ENCODE results near the gene MCM3AP.
"Not testable (repeated sequence)": the region's sequence is repeated elsewhere in the genome, so short reads cannot be mapped to it uniquely, and the experiment has no call there.

Gene MCM3AP

DNA sequence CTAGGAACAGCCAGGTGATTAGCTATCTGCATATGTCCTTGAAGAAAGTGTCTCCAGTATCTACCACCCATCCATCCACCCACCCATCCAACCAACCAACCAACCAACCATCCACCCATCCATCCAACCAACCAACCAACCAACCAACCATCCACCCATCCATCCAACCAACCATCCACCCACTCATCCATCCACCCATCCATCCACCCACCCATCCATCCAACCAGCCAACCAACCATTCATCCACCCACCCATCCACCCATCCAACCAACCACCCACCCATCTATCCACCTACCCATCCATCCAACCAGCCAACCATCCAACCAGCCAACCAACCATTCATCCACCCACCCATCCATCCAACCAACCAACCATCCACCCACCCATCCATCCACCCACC is 26.2 kb upstream of the MCM3AP start:
- no peaks in the 10 kb centered on the region for H3F3A ChIP-seq (ENCODE audit: insufficient read depth, low read length)
- H3K4me3 ChIP-seq (ENCODE audit: low read depth, low read length, poor library complexity, severe bottlenecking), result no peak overlapping the region
- no peaks in the 10 kb centered on the region for H3K27me3 ChIP-seq (ENCODE audit: insufficient read depth, low read length)
- H3K4me2 ChIP-seq (ENCODE audit: low read length), result no peak overlapping the region
- H2AFZ ChIP-seq (ENCODE audit: low read length), result no peak overlapping the region
- H3K9me3 ChIP-seq (ENCODE audit: low read length), result no peaks in the 10 kb centered on the region
- H3K79me2 ChIP-seq (ENCODE audit: insufficient read depth, low read length), result no peaks in the 10 kb centered on the region
- no peaks in the 10 kb centered on the region for H3K9me2 ChIP-seq (ENCODE audit: low read depth, low read length)
- H3K36me3 ChIP-seq (ENCODE audit: insufficient read depth, low read length), result peaks cover 71% of the 10 kb centered on the region
- no peak overlapping the region for H3K27ac ChIP-seq (ENCODE audit: low read depth, low read length, poor library complexity, severe bottlenecking)
- H4K20me1 ChIP-seq (ENCODE audit: insufficient read depth, low read length), result no peaks in the 10 kb centered on the region
- TF ChIP-seq, protein P1, sequence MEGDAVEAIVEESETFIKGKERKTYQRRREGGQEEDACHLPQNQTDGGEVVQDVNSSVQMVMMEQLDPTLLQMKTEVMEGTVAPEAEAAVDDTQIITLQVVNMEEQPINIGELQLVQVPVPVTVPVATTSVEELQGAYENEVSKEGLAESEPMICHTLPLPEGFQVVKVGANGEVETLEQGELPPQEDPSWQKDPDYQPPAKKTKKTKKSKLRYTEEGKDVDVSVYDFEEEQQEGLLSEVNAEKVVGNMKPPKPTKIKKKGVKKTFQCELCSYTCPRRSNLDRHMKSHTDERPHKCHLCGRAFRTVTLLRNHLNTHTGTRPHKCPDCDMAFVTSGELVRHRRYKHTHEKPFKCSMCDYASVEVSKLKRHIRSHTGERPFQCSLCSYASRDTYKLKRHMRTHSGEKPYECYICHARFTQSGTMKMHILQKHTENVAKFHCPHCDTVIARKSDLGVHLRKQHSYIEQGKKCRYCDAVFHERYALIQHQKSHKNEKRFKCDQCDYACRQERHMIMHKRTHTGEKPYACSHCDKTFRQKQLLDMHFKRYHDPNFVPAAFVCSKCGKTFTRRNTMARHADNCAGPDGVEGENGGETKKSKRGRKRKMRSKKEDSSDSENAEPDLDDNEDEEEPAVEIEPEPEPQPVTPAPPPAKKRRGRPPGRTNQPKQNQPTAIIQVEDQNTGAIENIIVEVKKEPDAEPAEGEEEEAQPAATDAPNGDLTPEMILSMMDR (IDR thresholded peaks at IDR 0.05; ENCODE audit: low read length), result no peak
- no peak for TF ChIP-seq EZH2 (IDR thresholded peaks at IDR 0.05; ENCODE audit: borderline replicate concordance, low read length)
- H3K9ac ChIP-seq (ENCODE audit: low read length), result no peak overlapping the region
- no peaks in the 10 kb centered on the region for H3K4me1 ChIP-seq (ENCODE audit: insufficient read depth, low read length, severe bottlenecking)

DNA sequence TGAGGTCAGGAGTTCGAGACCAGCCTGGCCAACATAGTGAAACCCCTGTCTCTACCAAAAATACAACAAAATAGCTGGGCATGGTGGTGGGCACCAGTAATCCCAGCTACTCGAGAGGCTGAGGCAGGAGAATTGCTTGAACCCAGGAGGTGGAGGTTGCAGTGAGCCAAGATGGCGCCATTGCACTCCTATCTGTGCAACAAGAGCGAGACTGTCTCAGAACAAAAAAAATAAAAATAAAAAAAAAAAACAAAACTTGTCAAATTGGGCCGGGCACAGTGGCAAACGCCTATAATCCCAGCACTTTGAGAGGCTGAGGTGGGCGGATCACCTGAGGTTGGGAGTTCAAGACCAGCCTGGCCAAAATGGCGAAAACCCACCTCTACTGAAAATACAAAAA is 24.8 kb upstream of the MCM3AP start:
- H3K36me3 ChIP-seq (ENCODE audit: insufficient read depth, low read length), result peaks cover 66% of the 10 kb centered on the region
- not testable (repeated sequence) for H3K4me2 ChIP-seq (ENCODE audit: low read length)

DNA sequence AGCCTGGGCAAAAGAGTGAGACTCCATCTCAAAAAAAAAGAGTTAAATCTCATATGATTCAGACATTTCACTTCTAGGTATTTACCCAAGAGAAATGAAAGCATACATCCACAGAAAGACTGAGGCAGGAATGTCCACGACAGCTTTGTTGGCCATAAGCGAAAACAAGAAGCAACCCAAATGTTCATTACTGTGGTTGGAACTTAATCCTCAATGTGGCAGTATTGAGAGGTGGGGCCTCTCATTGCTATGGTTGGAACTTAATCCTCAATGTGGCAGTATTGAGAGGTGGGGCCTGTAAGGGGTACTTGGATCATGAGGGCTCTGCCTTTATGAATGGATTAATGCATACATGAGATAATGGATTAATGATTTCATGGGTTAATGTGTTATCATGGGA is 23.0 kb upstream of the MCM3AP start:
- Histone ChIP-seq H2AFZ (ENCODE audit: low read length) (no peak overlapping the region), H4K20me1 (ENCODE audit: insufficient read depth, low read length) (no peaks in the 10 kb centered on the region), H3K4me3 (ENCODE audit: low read depth, low read length, poor library complexity, severe bottlenecking) (no peak overlapping the region), H3K27me3 (ENCODE audit: insufficient read depth, low read length) (no peaks in the 10 kb centered on the region), H3K9me2 (ENCODE audit: low read depth, low read length) (no peaks in the 10 kb centered on the region), H3K36me3 (ENCODE audit: insufficient read depth, low read length) (peaks cover 58% of the 10 kb centered on the region), H3K27ac (ENCODE audit: low read depth, low read length, poor library complexity, severe bottlenecking) (no peak overlapping the region), H3K4me1 (ENCODE audit: insufficient read depth, low read length, severe bottlenecking) (no peaks in the 10 kb centered on the region), H3K9ac (ENCODE audit: low read length) (no peak overlapping the region), H3F3A (ENCODE audit: insufficient read depth, low read length) (no peaks in the 10 kb centered on the region), H3K79me2 (ENCODE audit: insufficient read depth, low read length) (no peaks in the 10 kb centered on the region), H3K4me2 (ENCODE audit: low read length) (no peak overlapping the region), H3K9me3 (ENCODE audit: low read length) (no peaks in the 10 kb centered on the region)
- no peak for TF ChIP-seq EZH2 (IDR thresholded peaks at IDR 0.05; ENCODE audit: borderline replicate concordance, low read length)
- TF ChIP-seq, protein P1 (IDR thresholded peaks at IDR 0.05; ENCODE audit: low read length), result no peak

More for the DNA sequence above, 24.8 kb upstream of the MCM3AP start:
- not testable (repeated sequence) for H3K27ac ChIP-seq (ENCODE audit: low read depth, low read length, poor library complexity, severe bottlenecking); H3K4me3 ChIP-seq (ENCODE audit: low read depth, low read length, poor library complexity, severe bottlenecking); H3K79me2 ChIP-seq (ENCODE audit: insufficient read depth, low read length); H3F3A ChIP-seq (ENCODE audit: insufficient read depth, low read length); H3K9me2 ChIP-seq (ENCODE audit: low read depth, low read length); H3K9ac ChIP-seq (ENCODE audit: low read length); H4K20me1 ChIP-seq (ENCODE audit: insufficient read depth, low read length); H3K27me3 ChIP-seq (ENCODE audit: insufficient read depth, low read length); H2AFZ ChIP-seq (ENCODE audit: low read length); H3K9me3 ChIP-seq (ENCODE audit: low read length); H3K4me1 ChIP-seq (ENCODE audit: insufficient read depth, low read length, severe bottlenecking)

DNA sequence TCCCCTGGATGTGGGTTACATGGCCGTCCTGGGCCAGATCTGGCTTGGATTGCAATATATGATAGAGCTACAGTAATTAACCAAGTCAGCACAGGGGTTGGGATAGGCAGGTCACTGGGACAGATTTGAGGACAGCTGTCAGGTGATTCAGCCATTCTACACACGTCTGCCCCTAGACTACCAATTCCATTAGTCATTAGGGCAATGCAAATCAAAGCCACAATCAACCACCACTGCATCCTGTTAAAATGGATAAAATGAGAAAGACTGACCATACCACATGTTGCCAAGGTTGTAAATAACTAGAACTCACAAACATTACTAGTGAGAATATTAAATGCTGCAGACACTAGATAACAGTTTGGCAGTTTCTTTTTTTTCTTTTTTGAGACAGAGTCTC is 22.2 kb upstream of the MCM3AP start:
- no peak overlapping the region for H3K4me3 ChIP-seq (ENCODE audit: low read depth, low read length, poor library complexity, severe bottlenecking)
- H3K4me2 ChIP-seq (ENCODE audit: low read length), result no peak overlapping the region
- no peaks in the 10 kb centered on the region for H4K20me1 ChIP-seq (ENCODE audit: insufficient read depth, low read length)
- no peaks in the 10 kb centered on the region for H3K27me3 ChIP-seq (ENCODE audit: insufficient read depth, low read length)
- H3K27ac ChIP-seq (ENCODE audit: low read depth, low read length, poor library complexity, severe bottlenecking), result no peak overlapping the region
- H3K9me2 ChIP-seq (ENCODE audit: low read depth, low read length), result no peaks in the 10 kb centered on the region
- no peaks in the 10 kb centered on the region for H3K9me3 ChIP-seq (ENCODE audit: low read length)
- no peaks in the 10 kb centered on the region for H3K4me1 ChIP-seq (ENCODE audit: insufficient read depth, low read length, severe bottlenecking)
- H3F3A ChIP-seq (ENCODE audit: insufficient read depth, low read length), result no peaks in the 10 kb centered on the region
- H3K9ac ChIP-seq (ENCODE audit: low read length), result no peak overlapping the region
- H3K79me2 ChIP-seq (ENCODE audit: insufficient read depth, low read length), result no peaks in the 10 kb centered on the region
- H3K36me3 ChIP-seq (ENCODE audit: insufficient read depth, low read length), result peaks cover 55% of the 10 kb centered on the region
- TF ChIP-seq EZH2 (IDR thresholded peaks at IDR 0.05; ENCODE audit: borderline replicate concordance, low read length), result no peak
- TF ChIP-seq, protein P1 (IDR thresholded peaks at IDR 0.05; ENCODE audit: low read length), result no peak
- no peak overlapping the region for H2AFZ ChIP-seq (ENCODE audit: low read length)

All from OCI-LY1 (cell line).